H54 (cell line): ENCODE data around the gene PDGFRB.

Experiments used
- DNase-seq: peaks from one replicate; pipeline ENCODE4 v3.0.0; 2011; ENCODE audit warnings: low spot score, mixed read lengths; ENCODE audit not compliant: insufficient read length
- FAIRE-seq: peaks from 3 replicates; lab custom pipeline; 2011; peaks lifted over from hg19 to GRCh38; lab: Jason Lieb, UNC
- POLR2A ChIP-seq: IDR thresholded peaks from 2 replicates; pipeline ENCODE4 v1.6.1; 2011; ENCODE audit warnings: low read depth, mild to moderate bottlenecking, low read length

Gene PDGFRB

GRCh38 chr5:150121448-150122157 lies 34.0 kb downstream of the PDGFRB start:
- no peak for DNase-seq
- TF ChIP-seq POLR2A, result no peak
- no peak for FAIRE-seq

DNA sequence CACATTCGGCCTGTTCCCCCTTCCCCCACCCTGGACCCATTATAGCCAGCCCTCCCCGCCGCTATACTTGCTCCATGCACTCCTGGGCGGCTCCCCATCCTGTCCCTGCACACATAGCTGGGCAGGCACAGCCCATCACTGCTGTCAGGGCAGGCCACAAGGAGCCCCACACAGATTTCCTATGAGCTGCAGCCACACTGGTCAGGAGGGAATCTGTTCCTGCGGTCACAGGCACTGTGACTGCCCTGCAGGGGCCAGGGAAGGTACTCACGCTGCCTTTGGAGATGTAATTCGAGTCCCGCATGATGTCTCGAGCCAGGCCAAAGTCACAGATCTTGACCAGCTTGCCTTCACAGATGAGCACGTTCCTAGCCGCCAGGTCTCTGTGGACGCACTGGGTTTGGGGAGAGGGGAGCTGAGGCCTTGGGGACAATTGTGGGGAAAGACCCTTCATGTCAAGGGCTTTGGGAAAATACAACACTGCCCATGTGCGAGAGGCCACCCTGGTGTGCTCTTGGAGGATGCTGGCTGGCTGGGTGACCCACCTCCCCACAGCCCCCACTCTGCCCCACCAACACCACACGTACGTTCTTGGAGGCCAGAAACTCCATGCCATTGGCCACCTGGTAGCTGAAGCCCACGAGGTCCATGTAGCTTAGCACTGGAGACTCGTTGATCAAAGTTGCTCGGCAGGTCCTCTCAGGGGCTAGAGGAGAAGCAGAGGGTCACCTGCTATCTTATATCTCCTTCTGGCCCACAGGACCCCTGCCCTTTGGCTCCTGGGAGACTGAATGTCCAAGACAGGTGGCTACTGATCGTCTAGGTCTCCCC lies 34.8 kb downstream of the PDGFRB start:
- no peak for TF ChIP-seq POLR2A
- no peak for DNase-seq
- FAIRE-seq, result no peak

GRCh38 chr5:150120062-150120441 lies 35.6 kb downstream of the PDGFRB start:
- FAIRE-seq (no peak), DNase-seq (no peak)
- TF ChIP-seq POLR2A, result no peak

DNA sequence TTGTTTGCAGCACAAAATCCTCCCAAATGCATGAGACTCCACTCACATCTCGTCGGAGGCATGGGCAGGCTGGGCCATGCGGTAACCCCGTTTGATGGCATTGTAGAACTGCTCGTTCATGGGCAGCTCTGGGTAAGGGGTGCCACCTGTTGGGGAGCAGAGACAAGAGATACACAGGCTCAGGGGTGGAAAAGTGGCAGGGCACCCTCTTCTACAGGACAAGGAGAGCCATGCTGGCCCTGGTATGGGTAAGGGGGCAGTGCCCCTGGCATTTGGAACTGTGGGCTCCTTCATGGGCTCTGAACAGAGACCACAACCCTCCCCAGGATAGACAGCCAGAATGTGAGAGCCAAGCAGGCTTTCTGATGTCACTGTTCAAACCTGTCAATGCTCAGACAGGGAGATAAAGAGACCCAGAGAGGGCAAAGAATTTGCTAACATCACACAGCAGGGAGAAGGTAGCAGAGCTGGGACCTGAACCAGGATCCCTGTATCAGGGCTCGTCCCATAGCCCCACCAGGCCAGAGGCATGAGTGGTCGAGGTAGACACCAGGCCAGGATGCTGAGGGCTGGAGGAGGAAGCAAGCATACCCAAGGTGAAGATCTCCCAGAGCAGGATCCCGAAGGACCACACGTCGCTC lies 36.1 kb downstream of the PDGFRB start:
- FAIRE-seq (no peak), DNase-seq (no peak)
- no peak for TF ChIP-seq POLR2A

- FAIRE-seq (no peak), DNase-seq (no peak)
- TF ChIP-seq POLR2A, result no peak
Measured at GRCh38 chr5:150118561-150119229, 37.0 kb downstream of the PDGFRB start.

- FAIRE-seq, result no peak
- no peak for DNase-seq
- TF ChIP-seq POLR2A, result no peak
Measured at GRCh38 chr5:150117945-150118560, 37.6 kb downstream of the PDGFRB start.

- DNase-seq (peak; percentile 64), FAIRE-seq (no peak)
- no peak for TF ChIP-seq POLR2A
Measured at GRCh38 chr5:150116667-150117400, 38.8 kb downstream of the PDGFRB start.

GRCh38 chr5:150114773-150115408 lies 40.8 kb downstream of the PDGFRB start:
- FAIRE-seq, result no peak
- no peak for TF ChIP-seq POLR2A

DNA sequence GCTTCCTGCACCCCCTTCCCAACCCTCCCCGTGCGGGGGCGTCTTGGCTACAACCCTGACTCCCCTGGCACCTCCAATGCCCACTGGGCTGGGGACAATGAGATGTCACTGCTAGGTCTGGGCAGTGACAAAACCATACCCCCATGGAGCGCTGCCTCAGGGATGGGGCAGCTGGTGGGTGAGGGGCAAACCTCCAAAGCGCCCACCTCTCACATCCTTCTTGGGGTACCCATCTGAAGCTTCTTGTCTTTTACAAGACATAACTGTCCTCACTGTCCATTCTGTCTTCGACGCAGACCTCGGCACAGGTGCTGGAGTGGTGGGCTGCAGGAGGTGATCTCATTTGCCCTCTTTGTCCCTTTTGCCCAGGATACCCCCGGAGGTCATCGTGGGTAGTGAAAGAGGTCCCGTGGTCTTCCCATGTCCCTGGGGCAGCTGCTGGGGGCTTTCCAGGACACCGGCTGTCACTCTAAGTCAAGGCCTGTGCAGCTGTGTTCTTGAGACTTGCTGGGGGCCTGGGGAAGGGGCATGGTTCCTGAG lies 41.5 kb downstream of the PDGFRB start:
- DNase-seq (no peak), FAIRE-seq (no peak)
- TF ChIP-seq POLR2A, result no peak

More at GRCh38 chr5:150114773-150115408, 40.8 kb downstream of the PDGFRB start:
- no peak for DNase-seq

DNA sequence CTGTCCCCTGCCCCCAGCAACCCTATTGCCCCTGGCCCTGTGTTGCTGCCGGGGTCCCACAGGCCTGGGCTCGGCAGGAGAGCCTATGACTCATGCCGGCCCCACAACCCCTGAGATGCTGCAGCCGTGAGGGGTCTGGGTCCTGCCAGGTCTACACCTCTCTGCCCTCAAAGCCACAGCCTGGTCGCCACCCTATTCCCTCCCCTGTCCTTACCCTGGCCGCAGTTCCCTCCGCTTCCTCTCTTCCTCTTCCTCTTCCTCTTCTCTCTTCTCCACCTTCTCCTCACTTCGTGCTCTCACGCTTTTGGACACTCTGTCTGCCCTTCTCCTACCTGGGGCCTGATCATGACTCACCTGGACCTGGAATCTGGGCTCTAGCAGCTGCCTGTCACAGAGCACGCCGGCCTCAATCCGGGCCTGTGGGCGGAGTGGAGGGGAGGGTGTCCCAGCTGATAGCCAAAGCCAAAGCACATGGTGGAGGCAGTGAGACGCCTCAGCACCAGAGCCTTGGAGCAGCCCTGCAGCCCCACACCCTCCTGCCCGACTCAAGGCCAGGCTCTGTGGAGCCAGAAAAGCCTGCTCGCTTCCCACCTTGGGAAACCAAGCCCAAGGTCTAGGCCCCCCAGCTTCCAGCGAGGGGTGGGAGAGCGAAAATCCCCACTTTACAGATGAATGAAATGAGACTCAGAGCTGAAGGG lies 42.4 kb downstream of the PDGFRB start:
- no peak for DNase-seq
- no peak for FAIRE-seq
- TF ChIP-seq POLR2A, result no peak

GRCh38 chr5:150112201-150113046 lies 43.2 kb downstream of the PDGFRB start:
- peak; percentile 83 for DNase-seq
- TF ChIP-seq POLR2A, result no peak
- peak; percentile 36 for FAIRE-seq
